Measurements from ENCODE around the gene HRG.
A peak's percentile ranks its signal among the peaks of the same experiment; 100 is the strongest.
"Not testable (repeated sequence)": the region's sequence is repeated elsewhere in the genome, so short reads cannot be mapped to it uniquely, and the experiment has no call there.

The HRG gene, protein sequence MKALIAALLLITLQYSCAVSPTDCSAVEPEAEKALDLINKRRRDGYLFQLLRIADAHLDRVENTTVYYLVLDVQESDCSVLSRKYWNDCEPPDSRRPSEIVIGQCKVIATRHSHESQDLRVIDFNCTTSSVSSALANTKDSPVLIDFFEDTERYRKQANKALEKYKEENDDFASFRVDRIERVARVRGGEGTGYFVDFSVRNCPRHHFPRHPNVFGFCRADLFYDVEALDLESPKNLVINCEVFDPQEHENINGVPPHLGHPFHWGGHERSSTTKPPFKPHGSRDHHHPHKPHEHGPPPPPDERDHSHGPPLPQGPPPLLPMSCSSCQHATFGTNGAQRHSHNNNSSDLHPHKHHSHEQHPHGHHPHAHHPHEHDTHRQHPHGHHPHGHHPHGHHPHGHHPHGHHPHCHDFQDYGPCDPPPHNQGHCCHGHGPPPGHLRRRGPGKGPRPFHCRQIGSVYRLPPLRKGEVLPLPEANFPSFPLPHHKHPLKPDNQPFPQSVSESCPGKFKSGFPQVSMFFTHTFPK

DNA sequence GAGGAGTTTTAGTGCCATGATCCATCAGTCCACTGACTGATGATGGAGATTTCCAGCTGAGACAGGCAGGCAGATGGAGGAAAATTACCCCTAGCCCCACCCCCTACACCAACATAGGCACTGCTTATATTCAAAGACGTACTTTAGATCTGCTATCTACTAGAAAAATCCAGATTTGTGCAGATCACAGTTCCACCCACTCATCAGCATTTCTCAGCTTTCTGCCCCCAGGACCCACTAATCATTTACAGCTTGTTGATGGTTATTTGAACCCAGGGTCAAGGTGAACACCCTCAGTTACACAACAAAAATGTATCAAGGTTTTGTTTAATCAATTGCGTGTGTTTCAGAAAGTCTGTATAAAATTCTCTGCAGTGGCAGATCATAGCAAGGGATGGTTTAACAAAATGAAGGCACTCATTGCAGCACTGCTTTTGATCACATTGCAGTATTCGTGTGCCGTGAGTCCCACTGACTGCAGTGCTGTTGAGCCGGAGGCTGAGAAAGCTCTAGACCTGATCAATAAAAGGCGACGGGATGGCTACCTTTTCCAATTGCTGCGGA, at the start of gene HRG:
HRG (plus strand) TSS at position 390 of the 564 bp plus-strand sequence; CDS start at position 408, 18 bp downstream.
- no peak for DNase-seq (ENCODE audit: low read depth in 4 of 4, low spot score in 1 of 4)

DNA sequence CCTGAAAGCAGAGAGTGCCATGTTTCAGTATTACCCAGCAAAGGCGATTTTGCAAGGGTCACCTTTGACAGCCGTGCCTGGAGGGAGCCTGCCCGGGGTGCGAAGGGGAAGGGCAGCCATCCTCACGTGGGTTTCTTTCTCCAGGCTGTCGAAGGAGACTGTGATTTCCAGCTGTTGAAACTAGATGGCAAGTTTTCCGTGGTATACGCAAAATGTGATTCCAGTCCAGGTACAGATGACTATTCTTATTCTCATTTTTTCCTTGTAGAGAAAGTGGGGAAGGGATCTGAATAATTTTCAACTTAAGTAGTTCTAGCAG, 49.6 kb upstream of the HRG start:
- no peak for DNase-seq (ENCODE audit: low read depth in 4 of 4, low spot score in 1 of 4)

DNA sequence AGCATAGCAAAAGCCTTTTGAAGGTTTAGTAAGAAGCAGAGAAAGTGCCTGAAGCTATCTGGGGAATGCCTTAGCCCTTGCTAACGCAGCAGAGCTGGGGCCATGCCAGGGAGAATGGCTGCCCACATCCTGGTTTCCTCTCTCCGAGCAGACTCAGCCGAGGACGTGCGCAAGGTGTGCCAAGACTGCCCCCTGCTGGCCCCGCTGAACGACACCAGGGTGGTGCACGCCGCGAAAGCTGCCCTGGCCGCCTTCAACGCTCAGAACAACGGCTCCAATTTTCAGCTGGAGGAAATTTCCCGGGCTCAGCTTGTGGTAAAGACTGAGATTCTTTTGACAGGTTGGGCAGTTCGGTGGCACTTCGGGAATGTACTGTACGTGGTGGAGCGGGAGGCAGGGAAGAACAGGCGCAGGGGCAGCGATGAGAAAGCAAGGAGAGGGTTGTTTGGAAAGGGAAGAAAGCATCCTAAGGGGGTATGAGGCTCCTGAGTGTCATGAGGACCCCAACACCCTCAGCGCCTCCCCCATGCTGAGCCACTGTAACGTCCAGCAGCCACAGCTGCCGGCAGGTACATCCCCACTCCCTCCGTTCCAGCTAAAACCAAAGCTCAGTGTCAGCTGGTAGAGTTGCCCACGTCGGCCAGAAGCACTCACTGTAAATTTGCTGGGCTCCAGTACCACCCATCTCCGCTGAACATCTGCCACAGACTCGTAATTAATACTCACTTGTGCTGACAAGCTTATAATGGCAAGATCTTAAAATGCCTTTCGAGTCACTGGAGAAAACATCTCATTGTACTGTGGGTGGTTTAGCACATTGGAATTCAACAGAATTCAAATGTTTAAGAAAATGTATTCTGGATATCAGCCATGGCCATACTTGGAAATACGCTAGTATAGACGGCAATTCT, 48.5 kb upstream of the HRG start:
- peak; percentile 73 to 78 (median 77) for DNase-seq (ENCODE audit: low read depth in 4 of 4, low spot score in 1 of 4)

DNA sequence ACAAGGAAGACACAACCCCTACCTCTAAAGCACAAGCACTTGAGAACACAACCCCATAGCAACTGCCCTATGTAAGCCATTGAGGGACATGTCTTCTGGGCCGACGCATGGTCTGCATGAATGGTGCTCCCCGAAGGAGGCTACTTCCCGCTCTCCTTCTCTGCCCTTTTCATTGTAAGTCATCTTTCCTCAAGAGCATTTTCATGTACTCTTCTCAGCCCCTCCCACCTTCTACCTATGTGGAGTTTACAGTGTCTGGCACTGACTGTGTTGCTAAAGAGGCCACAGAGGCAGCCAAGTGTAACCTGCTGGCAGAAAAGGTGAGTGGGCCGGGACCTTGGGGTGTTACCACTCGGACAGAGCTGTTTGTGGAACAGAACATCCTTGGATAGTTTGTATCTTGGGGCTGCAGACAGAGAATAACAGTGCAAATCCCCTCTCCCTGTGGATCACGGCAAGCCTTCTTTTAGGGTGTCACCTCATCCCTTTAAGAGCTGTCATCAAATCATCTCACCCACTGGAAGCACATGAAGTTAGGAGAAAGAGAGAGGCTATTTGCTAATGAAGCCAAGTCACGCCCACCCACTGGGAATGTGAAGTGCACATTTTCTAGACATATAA, 47.4 kb upstream of the HRG start:
- no peak for DNase-seq (ENCODE audit: low read depth in 4 of 4, low spot score in 1 of 4)

DNA sequence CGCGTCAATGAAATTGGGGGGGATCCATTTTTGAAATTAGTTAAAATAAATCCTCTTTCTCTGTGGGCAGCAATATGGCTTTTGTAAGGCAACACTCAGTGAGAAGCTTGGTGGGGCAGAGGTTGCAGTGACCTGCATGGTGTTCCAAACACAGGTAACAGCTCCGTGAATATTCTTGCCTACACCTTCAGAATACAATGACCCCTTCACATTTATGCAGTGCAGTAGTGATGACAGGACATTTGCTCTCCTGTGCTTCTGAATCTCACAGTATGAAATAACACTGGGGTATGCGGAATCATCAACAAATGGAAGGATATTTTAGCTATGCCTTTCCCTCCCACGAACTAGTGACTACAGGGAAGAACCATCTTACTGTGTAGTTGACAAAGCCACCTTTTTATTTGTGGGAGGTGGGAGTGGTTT, 46.0 kb upstream of the HRG start:
- no peak for DNase-seq (ENCODE audit: low read depth in 4 of 4, low spot score in 1 of 4)

DNA sequence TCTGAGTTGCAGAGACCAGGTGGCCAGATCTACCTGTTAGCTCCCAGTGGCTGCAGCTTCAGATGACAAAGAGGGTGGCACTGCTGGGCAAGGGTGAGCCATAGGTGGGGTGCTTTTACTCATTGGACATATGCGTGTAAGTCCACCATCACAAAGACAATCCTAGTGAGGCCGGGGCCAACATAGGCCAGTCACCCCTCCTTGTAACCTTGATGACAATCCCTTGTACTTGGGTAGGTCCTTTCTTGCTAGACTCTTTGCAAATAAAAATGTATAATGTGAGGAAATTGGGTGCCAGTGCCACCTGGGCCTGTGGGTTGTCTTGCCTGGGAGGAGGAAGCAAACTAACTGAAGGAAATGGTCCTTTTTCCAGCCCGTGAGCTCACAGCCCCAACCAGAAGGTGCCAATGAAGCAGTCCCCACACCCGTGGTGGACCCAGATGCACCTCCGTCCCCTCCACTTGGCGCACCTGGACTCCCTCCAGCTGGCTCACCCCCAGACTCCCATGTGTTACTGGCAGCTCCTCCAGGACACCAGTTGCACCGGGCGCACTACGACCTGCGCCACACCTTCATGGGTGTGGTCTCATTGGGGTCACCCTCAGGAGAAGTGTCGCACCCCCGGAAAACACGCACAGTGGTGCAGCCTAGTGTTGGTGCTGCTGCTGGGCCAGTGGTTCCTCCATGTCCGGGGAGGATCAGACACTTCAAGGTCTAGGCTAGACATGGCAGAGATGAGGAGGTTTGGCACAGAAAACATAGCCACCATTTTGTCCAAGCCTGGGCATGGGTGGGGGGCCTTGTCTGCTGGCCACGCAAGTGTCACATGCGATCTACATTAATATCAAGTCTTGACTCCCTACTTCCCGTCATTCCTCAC, 45.4 kb upstream of the HRG start:
- no peak for DNase-seq (ENCODE audit: low read depth in 4 of 4, low spot score in 1 of 4)

DNA sequence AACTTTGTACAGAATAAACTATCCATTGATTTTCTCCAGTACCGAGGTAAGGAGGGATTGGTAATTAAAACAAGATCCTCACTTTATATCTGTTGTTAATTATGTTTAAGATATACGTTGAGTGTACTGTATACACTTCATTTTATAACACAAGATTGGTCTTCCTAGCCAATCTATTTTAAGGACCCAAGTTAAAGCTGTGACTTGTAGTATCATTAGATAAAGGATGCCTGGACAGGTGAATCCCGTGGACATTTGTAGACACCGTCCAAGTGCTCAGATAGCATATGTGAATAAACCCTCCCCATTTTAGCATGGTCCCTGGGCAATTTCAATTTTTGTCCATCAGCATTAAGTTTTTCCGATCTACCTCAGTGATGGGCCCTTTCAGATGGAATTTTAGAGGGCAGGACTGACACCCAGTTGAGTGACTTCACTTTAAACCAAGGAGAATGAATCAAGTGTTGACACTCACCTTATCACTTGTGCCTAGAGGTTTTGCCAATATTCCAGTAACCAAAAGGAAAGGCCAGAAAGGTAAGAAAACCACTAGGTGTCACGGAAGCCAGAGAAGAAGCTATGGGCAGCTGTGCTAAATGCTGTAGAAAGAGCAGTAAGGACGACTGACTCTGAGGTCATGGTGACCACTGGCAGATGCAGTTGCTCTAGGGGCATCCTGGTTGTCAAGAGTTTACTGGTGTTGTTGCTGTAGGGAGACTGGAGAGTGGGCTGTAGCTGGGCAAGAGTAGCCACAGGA, 43.7 kb upstream of the HRG start:
- no peak for DNase-seq (ENCODE audit: low read depth in 4 of 4, low spot score in 1 of 4)

DNA sequence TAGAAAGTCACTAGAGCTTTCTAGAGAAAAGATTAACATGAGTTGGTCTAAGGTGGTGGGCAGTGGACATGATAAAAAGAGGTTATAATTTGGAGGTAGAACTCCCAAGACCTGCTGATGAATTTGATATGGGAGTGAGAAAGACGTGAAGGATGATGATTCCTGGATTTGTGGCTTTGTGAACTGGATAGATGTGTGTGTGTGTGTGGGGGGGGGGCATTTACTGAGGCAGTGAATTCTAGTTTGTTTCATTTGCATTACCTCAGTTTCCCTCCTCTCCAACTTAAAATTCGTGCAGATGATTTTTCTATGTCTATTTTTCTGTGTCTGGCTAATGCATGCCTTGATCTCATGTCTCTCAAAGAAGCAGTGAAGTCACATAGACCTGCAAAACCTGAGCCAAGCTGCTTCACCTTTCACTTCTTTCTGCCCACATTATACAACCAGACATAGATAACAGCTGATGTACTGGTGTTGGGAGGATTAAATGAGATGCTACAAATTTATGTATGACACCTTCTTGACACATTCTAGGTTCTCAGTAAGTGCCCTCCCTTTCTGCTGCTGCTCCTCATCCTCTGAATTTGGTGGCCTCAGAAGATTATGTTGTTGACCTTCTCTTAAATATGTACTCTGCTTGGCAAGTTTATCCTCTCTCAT, 43.0 kb upstream of the HRG start:
- no peak for DNase-seq (ENCODE audit: low read depth in 4 of 4, low spot score in 1 of 4)

DNA sequence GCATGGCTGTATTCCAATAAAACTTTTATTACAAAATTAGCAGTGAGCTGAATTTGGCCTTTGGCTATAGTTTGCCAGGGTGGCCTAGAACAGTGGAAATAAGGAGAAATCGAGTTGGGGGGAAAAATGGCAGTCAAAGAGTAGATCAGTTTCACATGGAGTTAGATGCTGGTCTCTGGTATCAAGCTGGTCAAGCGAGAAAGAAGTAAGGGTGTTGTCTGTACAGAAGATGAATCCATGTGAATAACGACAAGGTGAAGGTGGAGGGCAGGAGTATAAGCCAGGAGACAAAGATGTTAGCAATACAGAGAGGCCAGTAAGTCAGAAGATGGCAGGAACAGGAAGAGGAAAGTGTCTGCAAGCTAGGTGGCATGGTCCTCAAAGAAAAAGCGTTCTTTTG, 41.2 kb upstream of the HRG start:
- no peak for DNase-seq (ENCODE audit: low read depth in 4 of 4, low spot score in 1 of 4)

DNA sequence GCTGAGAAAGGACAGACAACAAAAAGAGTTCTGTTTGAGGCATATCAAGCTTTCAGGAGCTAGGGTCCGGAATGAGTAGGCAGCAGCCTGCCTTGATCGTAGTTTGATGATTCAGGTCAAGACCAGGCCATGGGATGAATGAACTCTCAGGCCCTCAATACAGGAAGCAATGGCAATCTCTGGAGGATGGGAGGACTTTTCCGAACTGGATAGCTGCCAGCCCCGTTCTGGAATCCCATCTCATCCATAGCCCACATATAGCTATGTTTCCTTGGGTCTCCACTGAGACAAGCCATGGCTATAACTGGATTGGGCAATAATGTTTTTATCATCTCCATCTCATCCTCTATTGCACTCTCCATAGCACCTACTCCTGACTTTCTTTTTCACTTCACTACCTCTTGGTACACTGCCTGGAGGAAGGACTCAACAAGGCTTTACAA, 40.2 kb upstream of the HRG start:
- DNase-seq (ENCODE audit: low read depth in 4 of 4, low spot score in 1 of 4) = no peak

DNA sequence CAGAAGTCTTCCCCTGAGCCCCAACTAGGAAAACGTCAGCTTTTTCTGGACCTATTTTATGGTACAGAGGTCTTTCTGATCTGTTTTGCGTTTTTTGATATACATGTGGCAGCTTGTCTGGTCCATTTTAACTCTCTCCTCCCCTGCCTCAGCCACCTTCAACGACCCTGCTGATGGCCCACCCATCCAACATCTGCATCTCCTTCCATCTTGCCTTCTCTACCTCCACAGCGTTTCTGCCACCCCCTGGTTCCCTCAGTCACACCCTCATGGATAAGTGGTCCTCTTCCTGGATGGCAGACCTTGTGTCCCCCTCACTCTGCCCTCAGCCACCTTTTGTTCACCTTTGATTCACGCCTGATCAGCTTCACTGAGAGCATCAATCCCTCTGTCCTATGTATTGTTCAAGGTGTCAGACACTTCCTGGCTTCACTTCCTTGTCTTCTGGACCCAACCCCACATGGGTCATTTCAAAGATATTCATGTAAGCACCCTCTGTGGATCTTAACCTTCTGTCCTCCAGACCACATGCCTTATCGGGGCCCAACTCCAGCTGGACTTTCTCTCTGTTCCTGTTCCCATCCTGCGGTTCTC, 39.5 kb upstream of the HRG start:
- DNase-seq (ENCODE audit: low read depth in 4 of 4, low spot score in 1 of 4) = no peak

DNA sequence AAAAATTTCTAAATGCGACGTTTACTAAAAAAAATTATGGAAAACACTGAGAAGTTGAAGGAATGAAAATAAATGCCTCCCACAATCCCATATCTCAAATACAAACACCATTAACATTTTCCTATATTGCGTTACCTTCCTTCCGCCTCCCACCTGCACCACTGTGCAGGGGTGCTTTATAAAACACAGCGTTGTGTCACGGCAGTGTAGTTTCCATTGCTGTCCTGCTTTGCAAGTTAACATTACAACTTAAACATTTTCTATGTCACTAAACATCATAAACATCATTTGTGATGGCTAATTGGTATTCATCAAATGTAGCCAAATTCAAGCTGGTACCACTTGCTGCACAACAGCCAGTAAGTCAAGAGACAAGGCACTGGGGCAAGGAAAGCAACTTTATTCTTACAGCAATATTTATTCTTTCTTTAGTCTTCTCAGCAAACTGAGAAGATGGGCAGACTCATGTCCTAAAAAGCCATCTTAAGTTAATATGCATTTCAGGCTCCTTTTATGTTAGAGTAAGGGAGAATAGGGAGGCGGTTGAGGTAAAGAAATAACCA, 37.9 kb upstream of the HRG start:
- no peak for DNase-seq (ENCODE audit: low read depth in 4 of 4, low spot score in 1 of 4)

DNA sequence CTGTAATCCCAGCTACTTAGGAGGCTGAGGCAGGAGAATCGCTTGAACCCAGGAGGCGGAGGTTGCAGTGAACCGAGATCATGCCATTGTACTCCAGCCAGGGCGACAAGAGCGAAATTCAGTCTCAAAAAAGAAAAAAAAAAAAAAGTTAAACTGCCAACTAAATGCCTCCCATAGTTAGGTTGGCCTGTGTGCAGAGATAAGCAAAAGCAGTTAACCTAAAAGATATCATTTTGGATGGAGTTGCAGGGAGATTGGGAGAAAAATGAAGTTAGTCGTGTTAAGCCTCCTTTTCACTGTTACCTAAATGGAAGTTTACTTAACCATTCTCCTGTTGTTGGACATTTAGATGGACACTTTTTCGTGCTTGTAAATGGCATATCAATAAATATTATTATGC, 37.1 kb upstream of the HRG start:
- DNase-seq (ENCODE audit: low read depth in 4 of 4, low spot score in 1 of 4) = no peak

DNA sequence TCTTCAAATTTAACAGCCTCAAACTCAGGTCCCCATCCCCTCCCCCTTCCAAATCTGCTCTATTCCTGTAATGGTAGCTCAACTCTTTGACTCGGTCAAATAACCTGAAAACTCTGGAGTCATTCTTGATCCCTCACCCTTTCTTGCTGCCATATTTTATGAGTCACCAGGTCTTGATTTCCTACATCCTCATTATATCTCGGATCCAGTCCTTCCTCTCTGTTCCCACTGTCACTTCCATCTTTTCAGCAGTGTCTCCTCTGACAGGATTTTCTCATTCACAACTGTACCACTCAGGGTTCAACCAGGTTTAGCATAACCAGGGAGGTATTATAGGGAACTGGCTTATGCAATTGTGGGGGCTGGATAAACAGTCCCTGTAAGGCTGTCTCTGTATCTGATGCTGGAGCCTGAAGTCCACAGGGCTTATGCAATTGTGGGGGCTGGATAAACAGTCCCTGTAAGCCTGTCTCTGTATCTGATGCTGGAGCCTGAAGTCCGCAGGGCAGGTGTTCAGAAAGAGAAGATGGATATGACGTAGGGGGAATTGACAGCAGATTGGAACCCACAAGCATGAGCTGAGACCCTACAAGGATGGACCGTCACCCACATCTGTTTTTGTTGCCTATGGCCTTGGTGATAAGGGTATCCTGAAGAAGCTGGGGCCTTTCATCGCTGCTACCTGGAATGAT, 34.7 kb upstream of the HRG start:
- no peak for DNase-seq (ENCODE audit: low read depth in 4 of 4, low spot score in 1 of 4)

DNA sequence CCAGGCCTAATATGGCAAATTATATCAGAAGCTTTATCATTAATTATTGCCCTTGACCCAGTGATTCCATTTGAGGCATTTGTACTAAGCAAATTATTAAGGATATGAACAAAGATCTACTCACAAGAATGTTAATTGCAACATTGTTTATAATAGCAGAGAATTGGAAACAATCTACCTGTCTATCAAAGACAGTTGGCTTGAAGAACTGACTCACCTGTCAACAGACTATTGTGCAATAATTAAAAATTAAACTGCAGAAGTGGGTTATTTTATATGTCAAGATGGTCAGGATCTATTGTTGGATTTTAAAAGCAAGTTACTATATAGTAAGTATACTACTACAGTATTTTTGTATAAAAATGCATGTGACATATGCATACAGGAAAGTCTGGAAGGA, 32.3 kb upstream of the HRG start:
- DNase-seq (ENCODE audit: low read depth in 4 of 4, low spot score in 1 of 4) = no peak

DNA sequence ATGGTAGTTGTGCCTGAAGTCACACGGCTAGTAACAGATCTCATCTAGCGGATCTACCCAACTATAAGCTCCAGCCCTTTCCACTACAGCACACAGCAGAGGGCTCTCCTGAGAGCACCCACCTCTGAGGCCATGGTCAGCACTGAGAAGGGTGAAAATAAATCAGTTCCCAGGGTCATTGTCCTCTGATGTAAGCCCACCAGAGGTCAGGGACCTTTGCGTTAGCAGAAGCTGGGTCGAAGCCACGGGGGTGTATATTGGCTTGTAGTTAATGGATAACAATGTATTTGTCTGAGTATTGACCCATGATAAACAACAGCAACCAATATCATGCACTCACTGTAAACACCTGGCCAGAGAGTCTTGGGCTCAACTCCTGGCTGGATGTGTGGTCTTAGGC, 31.6 kb upstream of the HRG start:
- DNase-seq (ENCODE audit: low read depth in 4 of 4, low spot score in 1 of 4) = not testable (repeated sequence)

DNA sequence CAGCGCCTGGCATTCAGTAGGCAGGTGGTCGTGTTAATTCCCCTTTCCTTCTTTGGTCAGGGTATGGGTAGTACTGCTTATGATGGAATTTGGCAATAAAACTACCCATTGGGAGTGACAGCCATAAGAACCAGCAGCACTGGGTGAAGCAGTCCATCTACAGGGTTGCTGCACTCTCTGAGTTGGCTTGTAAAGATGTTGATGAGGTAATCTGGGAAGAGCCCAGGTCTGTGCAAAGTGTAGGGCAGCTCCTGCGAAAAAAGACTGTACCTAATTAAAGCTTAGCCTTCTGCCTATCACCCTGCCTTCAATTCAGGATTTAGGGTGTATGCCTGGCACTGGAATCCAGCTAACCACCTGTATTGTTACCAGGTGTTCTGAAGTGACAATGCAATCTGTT, 30.3 kb upstream of the HRG start:
- no peak for DNase-seq (ENCODE audit: low read depth in 4 of 4, low spot score in 1 of 4)

DNA sequence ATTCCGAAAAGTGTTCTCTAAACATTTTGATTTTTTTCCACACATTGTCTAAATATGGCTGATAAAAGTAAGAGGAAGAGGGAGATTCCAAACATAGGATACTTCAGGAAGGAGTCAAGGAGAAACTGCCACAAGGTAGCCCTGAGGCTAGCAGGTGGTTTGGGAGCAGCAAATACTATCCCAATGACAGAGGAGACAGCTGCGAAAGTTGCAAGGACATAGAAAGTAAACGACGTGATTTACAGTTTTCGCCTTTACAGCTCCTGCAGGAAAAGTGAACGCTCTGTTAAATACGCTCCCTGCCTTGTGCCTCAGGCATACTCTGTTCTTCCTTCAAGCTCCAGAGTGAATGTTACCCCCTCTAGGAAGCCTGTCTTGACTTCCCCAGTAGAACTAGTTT, 29.3 kb upstream of the HRG start:
- DNase-seq (ENCODE audit: low read depth in 4 of 4, low spot score in 1 of 4) = no peak

Data from stimulated activated CD4-positive, alpha-beta T cell treated with anti-CD3 and anti-CD28 coated beads, Interleukin-1b, Interleukin-23, amount 100 ng/mL, for 24 hours (primary cell).